K562 (cell line): Measurements from ENCODE around the gene KARS1. TPM values are rescaled to one million over a fixed set of nuclear protein-coding genes. Genes with fewer than 3 reads are reported as not detected.

Source experiments
- CBFA2T2 ChIP-seq: fragments of 450-650 bp; conservative IDR thresholded peaks from 2 replicates; pipeline ENCODE4 v1.6.1; 2017; ENCODE audit warnings: mild to moderate bottlenecking
- DMBX1 ChIP-seq: fragments of 250-450 bp; sonication (Bioruptor Pico); IDR thresholded peaks from 2 replicates; pipeline ENCODE4 v1.8.0; 2022; ENCODE audit warnings: inconsistent platforms, mild to moderate bottlenecking, moderate library complexity, borderline replicate concordance
- FIP1L1 ChIP-seq: fragments of 200-400 bp; formaldehyde crosslinking; IDR thresholded peaks from 2 replicates; pipeline ENCODE4 v1.6.1; 2018; ENCODE audit warnings: mild to moderate bottlenecking, low read depth, low read length; ENCODE audit not compliant: poor library complexity, severe bottlenecking
- FOXM1 ChIP-seq, 2 experiments: fragments of 450-650 bp in 1 of 2; sonication (generic) in 1 of 2; formaldehyde crosslinking in 1 of 2; IDR thresholded peaks; 2 replicates each; pipeline versions ENCODE4 v1.6.1 to v1.9.0; 2017 to 2022; ENCODE audit warnings: low read depth in 2 of 2, mild to moderate bottlenecking in 2 of 2, missing genetic modification reagents in 1 of 2, moderate library complexity in 1 of 2
- KAT7 ChIP-seq: sonication (generic); formaldehyde crosslinking; IDR thresholded peaks from 2 replicates; pipeline ENCODE4 v1.8.0; 2022; ENCODE audit warnings: missing genetic modification reagents, mild to moderate bottlenecking, borderline replicate concordance
- KLF6 ChIP-seq: fragments of 250-450 bp; sonication (Bioruptor Pico); IDR thresholded peaks from 2 replicates; pipeline ENCODE4 v1.4.0; 2020; ENCODE audit warnings: mild to moderate bottlenecking, moderate library complexity, borderline replicate concordance
- LEF1 ChIP-seq: fragments of 450-650 bp; IDR thresholded peaks from 2 replicates; pipeline ENCODE4 v1.6.1; 2016; ENCODE audit warnings: mild to moderate bottlenecking
- MEF2A ChIP-seq: IDR thresholded peaks from 2 replicates; pipeline ENCODE4 v1.6.1; 2011; ENCODE audit warnings: low read depth, mild to moderate bottlenecking, low read length, moderate library complexity; ENCODE audit not compliant: control insufficient read depth
- PHTF2 ChIP-seq: fragments of 250-450 bp; sonication (Bioruptor Pico); IDR thresholded peaks from 2 replicates; pipeline ENCODE4 v1.5.0; 2021; ENCODE audit warnings: mild to moderate bottlenecking
- POLR3A ChIP-seq: IDR thresholded peaks from 2 replicates; pipeline ENCODE4 v1.6.1; 2011; ENCODE audit warnings: borderline replicate concordance, mild to moderate bottlenecking, moderate library complexity; ENCODE audit not compliant: insufficient read length, insufficient read depth; ENCODE audit errors: extremely low read depth
- PRPF4 ChIP-seq: fragments of 200-400 bp; formaldehyde crosslinking; IDR thresholded peaks from one replicate; pipeline ENCODE4 v1.6.1; 2017; ENCODE audit warnings: low read length, low read depth, mild to moderate bottlenecking; ENCODE audit not compliant: insufficient read depth, poor library complexity, severe bottlenecking
- SMARCE1 ChIP-seq: fragments of 450-650 bp; IDR thresholded peaks from 2 replicates; pipeline ENCODE4 v1.7.1; 2016; ENCODE audit warnings: mild to moderate bottlenecking
- SPI1 ChIP-seq: IDR thresholded peaks from 2 replicates; pipeline ENCODE4 v1.6.1; 2011; ENCODE audit warnings: low read depth, low read length, control low read depth, borderline replicate concordance
- SRSF3 ChIP-seq: fragments of 200-400 bp; formaldehyde crosslinking; IDR thresholded peaks from 2 replicates; pipeline ENCODE4 v1.6.1; 2016; ENCODE audit warnings: mild to moderate bottlenecking, low read length, moderate library complexity; ENCODE audit not compliant: insufficient read depth
- ZBTB7A ChIP-seq: IDR thresholded peaks from 2 replicates; pipeline ENCODE4 v1.6.1; 2011; ENCODE audit warnings: low read depth, mild to moderate bottlenecking, low read length, moderate library complexity, borderline replicate concordance; ENCODE audit not compliant: control insufficient read depth
- ZNF316 ChIP-seq: fragments of 450-650 bp; IDR thresholded peaks from 2 replicates; pipeline ENCODE4 v1.6.1; 2016
- ZNF445 ChIP-seq: fragments of 250-450 bp; sonication (Bioruptor Pico); IDR thresholded peaks from 2 replicates; pipeline ENCODE4 v1.4.0; 2020; ENCODE audit warnings: low read depth, mild to moderate bottlenecking, moderate library complexity
- ZNF707 ChIP-seq: fragments of 250-450 bp; sonication (Bioruptor Pico); conservative IDR thresholded peaks from 2 replicates; pipeline ENCODE4 v1.8.0; 2022; ENCODE audit warnings: inconsistent platforms, mild to moderate bottlenecking, moderate library complexity
- polyA plus RNA-seq, 8 experiments: library from polyadenylated mRNA; depleted of rRNA in 4 of 8; stranded (reverse) in 5 of 8; unstranded in 3 of 8; fragments of >200 nt; fragmentation: Nextera tagmentation in 2 of 8; fragmentation: Illumina TruSeq in 1 of 8; extraction: Ambion mirVana in 2 of 8; extraction: Trizol in 1 of 8; gene quantifications; 2 replicates each; pipeline versions ENCODE4 v1.2.1 to v1.2.3, GENCODE V29; 2011 to 2014; ENCODE audit warnings: inconsistent platforms in 1 of 8, missing spikeins in 1 of 8
- total RNA-seq, 7 experiments: library from RNA; depleted of rRNA in 6 of 7; stranded (reverse); fragments of >200 nt in 6 of 7; fragmentation: Illumina TruSeq in 2 of 7; extraction: Trizol in 2 of 7; gene quantifications; 2 replicates each; pipeline versions ENCODE4 v1.2.1 to v1.2.3, GENCODE V29; 2011 to 2021; ENCODE audit warnings: low replicate concordance in 1 of 7
- TF ChIP-seq, protein P1 (sequence below): fragments of 250-450 bp; sonication (Bioruptor Pico); IDR thresholded peaks from 2 replicates; pipeline ENCODE4 v1.9.0; 2021; ENCODE audit warnings: mild to moderate bottlenecking, inconsistent platforms
- TF ChIP-seq, protein P2 (sequence below): sonication (generic); formaldehyde crosslinking; IDR thresholded peaks from 2 replicates; pipeline ENCODE4 v1.8.1; 2022; ENCODE audit warnings: missing genetic modification reagents
- TF ChIP-seq, protein P3 (sequence below): fragments of 250-450 bp; sonication (Bioruptor Pico); IDR thresholded peaks from 2 replicates; pipeline ENCODE4 v1.8.0; 2021; ENCODE audit warnings: mild to moderate bottlenecking, moderate library complexity
- TF ChIP-seq, protein P4 (sequence below): conservative IDR thresholded peaks from 2 replicates; pipeline ENCODE4 v1.6.1; 2011; ENCODE audit warnings: low read depth, mild to moderate bottlenecking, low read length; ENCODE audit not compliant: control insufficient read depth

The KARS1 gene
- total and polyA plus RNA-seq, 9 of the 15 experiments (the other 6 are each of a cell fraction or from before 2014, with no cell fraction given): 223 to 386 (median 304) TPM

DNA sequence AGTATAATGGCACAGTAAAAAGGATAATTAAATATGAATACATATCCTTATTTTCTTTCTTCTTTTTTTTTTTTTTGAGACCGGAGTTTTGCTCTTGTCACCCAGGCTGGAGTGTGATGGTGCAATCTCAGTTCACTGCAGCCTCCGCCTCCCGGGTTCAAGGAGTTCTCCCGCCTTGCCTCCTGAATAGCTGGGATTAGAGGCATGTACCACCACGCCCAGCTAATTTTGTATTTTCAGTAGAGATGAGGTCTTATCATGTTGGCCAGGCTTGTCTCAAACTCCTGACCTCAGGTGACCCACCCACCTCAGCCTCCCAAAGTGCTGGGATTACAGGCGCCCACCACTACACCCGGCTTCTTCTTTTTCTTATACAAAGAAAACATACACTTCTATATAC is 69.3 kb downstream of the KARS1 start (continued):
- no peak for TF ChIP-seq ZNF445 (CRISPR knock-in tag)
- TF ChIP-seq PHTF2 (CRISPR knock-in tag): no peak
- TF ChIP-seq ZBTB7A: no peak
- TF ChIP-seq LEF1: 0 out of 2 replicates have a peak, but pooled peaks have one; percentile 51
- TF ChIP-seq FOXM1 (IDR thresholded peaks at IDR 0.05; ENCODE audit: low read depth): 0 out of 2 replicates have a peak, but pooled peaks have one; percentile 31
- TF ChIP-seq FOXM1 (CRISPR knock-in tag; IDR thresholded peaks at IDR 0.05; ENCODE audit: low read depth): no peak
- TF ChIP-seq DMBX1: no peak
- no peak for TF ChIP-seq MEF2A
- peak; percentile 80 for TF ChIP-seq CBFA2T2
- no peak for TF ChIP-seq FIP1L1
- no peak for TF ChIP-seq SPI1
- TF ChIP-seq, protein P1, sequence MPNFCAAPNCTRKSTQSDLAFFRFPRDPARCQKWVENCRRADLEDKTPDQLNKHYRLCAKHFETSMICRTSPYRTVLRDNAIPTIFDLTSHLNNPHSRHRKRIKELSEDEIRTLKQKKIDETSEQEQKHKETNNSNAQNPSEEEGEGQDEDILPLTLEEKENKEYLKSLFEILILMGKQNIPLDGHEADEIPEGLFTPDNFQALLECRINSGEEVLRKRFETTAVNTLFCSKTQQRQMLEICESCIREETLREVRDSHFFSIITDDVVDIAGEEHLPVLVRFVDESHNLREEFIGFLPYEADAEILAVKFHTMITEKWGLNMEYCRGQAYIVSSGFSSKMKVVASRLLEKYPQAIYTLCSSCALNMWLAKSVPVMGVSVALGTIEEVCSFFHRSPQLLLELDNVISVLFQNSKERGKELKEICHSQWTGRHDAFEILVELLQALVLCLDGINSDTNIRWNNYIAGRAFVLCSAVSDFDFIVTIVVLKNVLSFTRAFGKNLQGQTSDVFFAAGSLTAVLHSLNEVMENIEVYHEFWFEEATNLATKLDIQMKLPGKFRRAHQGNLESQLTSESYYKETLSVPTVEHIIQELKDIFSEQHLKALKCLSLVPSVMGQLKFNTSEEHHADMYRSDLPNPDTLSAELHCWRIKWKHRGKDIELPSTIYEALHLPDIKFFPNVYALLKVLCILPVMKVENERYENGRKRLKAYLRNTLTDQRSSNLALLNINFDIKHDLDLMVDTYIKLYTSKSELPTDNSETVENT (CRISPR knock-in tag): no peak
- TF ChIP-seq, protein P2, sequence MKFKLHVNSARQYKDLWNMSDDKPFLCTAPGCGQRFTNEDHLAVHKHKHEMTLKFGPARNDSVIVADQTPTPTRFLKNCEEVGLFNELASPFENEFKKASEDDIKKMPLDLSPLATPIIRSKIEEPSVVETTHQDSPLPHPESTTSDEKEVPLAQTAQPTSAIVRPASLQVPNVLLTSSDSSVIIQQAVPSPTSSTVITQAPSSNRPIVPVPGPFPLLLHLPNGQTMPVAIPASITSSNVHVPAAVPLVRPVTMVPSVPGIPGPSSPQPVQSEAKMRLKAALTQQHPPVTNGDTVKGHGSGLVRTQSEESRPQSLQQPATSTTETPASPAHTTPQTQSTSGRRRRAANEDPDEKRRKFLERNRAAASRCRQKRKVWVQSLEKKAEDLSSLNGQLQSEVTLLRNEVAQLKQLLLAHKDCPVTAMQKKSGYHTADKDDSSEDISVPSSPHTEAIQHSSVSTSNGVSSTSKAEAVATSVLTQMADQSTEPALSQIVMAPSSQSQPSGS (CRISPR knock-in tag): no peak
- no peak for TF ChIP-seq POLR3A
- TF ChIP-seq, protein P3, sequence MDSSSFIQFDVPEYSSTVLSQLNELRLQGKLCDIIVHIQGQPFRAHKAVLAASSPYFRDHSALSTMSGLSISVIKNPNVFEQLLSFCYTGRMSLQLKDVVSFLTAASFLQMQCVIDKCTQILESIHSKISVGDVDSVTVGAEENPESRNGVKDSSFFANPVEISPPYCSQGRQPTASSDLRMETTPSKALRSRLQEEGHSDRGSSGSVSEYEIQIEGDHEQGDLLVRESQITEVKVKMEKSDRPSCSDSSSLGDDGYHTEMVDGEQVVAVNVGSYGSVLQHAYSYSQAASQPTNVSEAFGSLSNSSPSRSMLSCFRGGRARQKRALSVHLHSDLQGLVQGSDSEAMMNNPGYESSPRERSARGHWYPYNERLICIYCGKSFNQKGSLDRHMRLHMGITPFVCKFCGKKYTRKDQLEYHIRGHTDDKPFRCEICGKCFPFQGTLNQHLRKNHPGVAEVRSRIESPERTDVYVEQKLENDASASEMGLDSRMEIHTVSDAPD: no peak
- TF ChIP-seq ZNF707 (CRISPR knock-in tag): no peak
- peak; percentile 66; the same call in 1 of the 2 replicates for TF ChIP-seq SMARCE1
- TF ChIP-seq KLF6 (CRISPR knock-in tag): no peak
- TF ChIP-seq KAT7 (CRISPR knock-in tag): no peak
- TF ChIP-seq, protein P4, sequence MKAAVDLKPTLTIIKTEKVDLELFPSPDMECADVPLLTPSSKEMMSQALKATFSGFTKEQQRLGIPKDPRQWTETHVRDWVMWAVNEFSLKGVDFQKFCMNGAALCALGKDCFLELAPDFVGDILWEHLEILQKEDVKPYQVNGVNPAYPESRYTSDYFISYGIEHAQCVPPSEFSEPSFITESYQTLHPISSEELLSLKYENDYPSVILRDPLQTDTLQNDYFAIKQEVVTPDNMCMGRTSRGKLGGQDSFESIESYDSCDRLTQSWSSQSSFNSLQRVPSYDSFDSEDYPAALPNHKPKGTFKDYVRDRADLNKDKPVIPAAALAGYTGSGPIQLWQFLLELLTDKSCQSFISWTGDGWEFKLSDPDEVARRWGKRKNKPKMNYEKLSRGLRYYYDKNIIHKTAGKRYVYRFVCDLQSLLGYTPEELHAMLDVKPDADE: no peak
- no peak for TF ChIP-seq PRPF4
- no peak for TF ChIP-seq ZNF316
- no peak for TF ChIP-seq SRSF3
